ENCODE measurements around the gene DRAP1.
"Not testable (repeated sequence)": the region's sequence is repeated elsewhere in the genome, so short reads cannot be mapped to it uniquely, and the experiment has no call there.

The DRAP1 gene

GRCh38 chr11:65886826-65887722 is 32.2 kb upstream of the DRAP1 start:
- DNase-seq: no peak

DNA sequence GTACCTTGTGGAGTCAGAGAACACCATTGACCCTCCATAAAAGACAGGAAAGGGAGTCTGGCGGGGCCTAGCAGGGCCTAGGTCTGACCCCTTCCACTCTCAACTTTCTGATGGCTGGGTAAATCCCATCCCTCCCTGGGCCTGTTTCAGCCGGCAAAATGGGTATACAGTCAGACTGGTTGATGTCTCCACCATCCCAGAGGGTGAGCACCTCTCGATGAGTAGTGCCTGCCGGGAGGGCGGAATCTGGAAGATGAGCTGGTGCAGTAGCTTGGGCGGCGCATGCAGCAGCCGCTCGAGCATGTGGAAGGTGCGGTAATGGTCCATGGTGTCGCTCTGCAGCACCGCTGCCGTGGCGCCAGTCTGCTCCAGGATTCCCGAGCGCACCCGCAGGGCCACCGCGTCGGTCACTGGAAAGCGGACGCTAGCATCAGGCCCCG is 31.5 kb upstream of the DRAP1 start:
- no peak for DNase-seq

DNA sequence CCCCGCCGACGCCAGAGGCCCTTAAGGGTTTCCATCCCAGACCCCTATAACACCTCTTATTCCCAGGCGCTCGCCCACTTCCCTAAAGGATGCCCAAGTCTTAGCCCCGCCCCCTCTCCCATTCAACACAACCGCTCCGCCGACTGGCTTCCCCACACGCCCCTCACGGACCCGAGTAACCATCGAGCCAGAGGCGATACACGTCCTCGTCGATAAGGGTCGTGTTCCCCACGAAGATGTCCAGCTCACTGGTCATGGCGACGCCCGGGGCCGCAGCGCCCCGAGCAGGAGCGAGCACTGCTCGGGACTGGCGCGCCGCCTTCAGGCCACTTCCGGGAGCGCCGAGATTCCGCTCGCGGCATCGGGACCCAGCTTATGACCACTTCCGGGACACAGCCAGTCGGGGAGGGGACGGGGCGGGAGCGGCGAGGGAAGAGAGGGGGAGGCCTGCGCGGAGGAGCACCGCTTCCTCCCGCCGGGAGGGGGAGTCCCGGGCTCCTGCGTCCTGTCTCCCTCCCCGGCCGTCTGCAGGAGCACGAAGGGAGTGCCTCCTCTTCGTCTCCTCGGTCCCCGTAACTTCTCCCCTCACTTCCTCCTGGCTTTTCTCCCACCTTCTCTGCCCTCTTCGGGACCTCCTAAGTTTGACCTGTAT is 30.9 kb upstream of the DRAP1 start, which contains the start of gene FIBP:
Gene FIBP (minus strand): TSS at position 309 of the 652 bp plus-strand sequence. CDS start 53 bp downstream, at position 256.
- peak; percentile 97 for DNase-seq

DNA sequence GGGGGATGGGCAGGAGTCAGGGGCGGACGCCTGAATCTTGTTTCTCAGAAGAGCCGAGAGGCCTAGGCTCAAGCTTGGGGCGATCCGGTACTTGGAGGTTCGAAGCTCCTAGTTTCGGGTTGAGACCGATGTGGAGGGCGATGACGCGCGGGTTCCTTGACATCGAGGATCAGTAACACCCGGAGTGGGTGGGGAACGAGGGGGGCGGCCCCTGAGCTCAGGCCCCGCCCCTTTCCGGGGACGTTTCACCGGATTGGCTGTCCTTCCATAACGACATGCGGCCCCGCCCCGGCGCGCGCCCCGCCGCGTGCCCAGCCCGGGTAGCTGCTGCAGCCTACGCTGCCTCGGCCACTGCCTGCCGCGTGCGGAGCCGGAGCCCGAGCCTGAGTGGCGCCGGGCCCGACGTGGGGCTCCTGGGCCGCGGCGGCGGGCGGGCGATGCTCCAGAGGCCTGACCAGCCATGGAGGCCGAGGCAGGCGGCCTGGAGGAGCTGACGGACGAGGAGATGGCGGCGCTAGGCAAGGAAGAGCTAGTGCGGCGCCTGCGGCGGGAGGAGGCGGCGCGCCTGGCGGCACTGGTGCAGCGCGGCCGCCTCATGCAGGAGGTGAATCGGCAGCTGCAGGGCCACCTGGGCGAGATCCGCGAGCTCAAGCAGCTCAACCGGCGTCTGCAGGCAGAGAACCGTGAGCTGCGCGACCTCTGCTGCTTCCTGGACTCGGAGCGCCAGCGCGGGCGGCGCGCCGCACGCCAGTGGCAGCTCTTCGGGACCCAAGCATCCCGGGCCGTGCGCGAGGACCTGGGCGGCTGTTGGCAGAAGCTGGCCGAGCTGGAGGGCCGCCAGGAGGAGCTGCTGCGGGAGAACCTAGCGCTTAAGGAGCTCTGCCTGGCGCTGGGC is 28.7 kb upstream of the DRAP1 start, which contains the start of gene CCDC85B:
Gene CCDC85B (plus strand): TSS at position 350 of the 895 bp plus-strand sequence. CDS start 111 bp downstream, at position 461.
- DNase-seq: peak; percentile 95

DNA sequence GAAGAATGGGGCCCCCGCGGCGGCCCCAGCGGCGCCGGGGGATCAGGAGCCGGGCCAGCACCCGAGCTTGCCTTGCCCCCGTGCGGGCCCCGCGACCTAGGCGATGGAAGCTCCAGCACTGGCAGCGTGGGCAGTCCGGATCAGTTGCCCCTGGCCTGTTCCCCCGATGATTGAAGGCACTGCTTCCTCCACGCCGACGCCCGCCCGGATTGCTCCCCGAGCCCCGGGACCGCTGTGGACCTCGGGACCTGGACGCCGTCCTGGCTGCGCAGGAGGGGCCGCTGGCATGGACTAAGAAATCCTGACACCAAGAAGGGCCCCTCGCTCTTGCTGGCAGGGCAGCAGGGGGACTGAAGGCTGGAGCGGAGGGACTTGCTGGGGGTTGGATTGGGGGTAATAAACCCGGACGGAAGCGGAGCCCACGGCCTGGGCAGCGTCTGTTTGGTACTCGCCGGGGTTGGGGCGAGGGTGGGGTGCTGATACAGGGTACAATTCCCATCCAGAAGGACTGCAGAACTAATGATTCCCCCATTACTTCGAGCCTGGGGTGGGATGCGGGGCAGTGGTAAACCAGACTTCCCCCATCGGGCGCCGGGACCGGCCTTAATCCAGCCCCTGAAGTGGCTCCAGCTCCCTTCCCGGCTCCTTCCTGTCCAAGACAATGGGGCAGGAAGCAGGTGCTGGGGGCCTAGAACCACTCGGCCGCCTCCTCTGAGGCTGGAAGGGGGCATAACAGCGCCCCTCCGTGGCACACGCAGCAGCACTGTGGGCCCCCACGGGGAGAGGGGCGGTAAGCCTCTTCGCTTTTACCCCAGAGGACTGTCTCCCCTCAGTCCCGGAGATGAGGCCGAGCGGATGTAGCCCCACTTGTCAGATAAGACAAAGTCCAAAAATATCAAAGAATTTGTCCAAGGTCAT is 27.7 kb upstream of the DRAP1 start:
- no peak for DNase-seq

- not testable (repeated sequence) for DNase-seq
Observed at GRCh38 chr11:65892137-65892540, 27.1 kb upstream of the DRAP1 start.

DNA sequence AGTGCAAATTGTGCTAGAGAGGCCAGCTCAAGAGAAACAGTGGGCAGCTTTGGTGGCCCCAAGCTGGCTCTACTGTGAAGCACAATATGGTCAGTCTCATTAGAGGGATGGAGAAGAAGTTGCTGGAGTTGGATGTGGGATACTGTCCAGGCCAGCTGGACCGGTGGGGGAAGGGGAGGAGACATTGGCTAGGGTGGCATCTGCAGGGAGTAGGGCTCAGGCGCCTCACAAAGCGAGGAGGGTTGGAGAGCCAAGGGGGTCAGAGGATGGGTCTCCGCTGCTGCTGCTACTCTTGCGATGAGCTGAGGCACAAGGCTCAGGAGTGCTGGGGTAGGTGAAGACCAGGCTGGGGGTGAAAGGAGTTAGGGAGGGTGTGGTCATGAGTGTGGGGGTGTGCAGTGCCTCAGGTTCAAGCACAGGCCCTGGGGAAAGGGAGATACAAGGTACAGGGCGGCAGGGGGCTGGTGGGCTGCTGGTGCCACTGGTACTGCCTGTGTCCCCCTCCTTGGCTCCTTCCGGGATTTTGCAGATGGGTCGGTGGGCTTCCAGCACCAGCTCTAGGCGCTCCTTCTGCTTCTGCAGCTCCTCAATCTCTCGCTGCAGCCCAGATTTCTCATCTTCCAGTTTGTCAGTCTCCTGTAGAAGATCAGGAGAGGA is 26.4 kb upstream of the DRAP1 start:
- DNase-seq: no peak

DNA sequence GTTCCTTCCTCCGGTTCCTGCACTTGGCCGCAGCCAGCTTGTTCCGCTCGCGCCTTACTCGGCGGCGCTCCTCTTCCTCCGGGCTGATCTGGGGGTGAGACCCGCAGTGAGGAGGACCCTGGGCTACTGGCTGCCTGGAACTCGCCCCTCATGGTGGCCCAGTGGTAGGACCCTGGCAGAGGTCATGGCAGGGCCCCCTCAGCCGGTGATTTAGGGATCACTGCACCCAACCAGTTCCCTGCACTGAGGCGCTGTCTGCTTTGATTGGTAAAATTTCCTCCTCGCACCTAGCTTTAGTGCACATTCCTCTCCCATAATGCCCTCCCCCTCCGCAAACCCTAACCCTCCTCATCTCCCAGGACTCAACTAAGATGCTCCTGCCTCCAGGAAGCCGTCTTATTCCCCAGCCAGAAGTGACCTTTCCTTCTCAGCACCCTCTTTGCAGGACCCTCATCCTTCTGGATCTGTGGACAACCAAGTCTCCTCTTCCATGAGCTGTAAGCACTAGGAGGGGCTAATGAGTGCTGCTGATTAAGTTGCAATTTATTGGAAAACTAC is 25.1 kb upstream of the DRAP1 start:
- no peak for DNase-seq

DNA sequence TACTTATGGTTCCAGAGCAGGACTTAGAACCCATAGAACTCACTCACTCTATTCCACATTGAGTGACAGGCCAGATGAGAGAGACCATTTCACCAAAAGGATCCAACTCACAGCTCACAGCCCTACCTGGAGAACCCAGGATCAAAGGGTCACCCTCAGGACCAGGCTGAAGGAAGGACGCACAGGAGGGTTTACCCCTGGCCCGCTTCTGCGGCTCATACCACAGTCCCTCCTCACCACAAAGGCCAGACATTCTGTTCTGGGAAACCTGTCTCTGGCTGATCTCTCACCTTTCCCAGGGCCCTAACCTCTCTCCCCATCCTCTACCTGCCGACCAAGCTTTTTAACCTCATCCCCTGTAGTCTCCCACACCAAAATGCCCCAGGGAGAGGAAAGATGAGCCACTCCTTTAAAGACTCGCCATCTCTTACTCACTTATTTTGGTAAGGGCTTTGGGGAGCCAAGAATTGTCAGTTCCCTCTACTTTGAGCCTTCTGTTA is 23.7 kb upstream of the DRAP1 start:
- no peak for DNase-seq

GRCh38 chr11:65896034-65896999 is 22.9 kb upstream of the DRAP1 start:
- DNase-seq: no peak

- no peak for DNase-seq
Observed at GRCh38 chr11:65897020-65897471, 22.2 kb upstream of the DRAP1 start.

- no peak for DNase-seq
Observed at GRCh38 chr11:65898656-65899355, 20.4 kb upstream of the DRAP1 start.

DNA sequence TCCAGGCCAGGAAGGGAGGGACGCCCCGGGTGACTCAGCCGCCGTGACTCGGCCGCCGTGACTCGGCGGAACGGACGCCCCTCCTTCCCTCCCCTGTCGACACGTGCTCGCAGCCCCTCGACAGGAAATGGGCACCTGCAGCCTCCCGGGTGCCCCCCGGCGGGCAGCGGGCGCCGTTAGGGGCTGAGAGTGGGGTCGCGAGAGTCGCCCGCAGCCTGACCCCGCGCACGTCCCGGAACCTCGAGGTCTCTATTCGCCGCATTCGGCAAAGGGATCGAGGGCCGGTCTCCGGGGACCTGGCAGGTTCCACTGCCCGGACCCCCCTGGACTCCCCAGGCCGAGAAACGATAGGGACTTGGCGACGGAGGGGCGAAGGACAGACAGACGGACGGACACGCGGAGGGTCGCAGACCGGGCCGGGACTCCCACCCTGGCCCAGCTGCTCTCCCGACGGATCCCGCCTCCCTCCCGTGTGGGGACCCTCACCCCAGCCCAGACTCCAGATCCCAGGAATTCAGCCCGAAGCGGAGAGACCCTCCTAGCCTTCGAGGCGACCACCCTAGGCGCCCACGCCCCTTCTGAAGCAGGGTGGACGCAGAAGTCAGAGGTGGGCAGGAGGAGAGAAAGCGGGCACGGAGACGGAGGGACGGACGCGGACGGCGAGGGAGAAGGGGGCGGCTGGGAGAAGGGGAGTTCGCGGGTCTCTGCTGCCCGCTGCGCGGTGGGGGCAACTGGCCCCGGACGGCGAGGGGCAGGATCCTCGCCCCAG is 19.7 kb upstream of the DRAP1 start:
- DNase-seq: peak; percentile 76

DNA sequence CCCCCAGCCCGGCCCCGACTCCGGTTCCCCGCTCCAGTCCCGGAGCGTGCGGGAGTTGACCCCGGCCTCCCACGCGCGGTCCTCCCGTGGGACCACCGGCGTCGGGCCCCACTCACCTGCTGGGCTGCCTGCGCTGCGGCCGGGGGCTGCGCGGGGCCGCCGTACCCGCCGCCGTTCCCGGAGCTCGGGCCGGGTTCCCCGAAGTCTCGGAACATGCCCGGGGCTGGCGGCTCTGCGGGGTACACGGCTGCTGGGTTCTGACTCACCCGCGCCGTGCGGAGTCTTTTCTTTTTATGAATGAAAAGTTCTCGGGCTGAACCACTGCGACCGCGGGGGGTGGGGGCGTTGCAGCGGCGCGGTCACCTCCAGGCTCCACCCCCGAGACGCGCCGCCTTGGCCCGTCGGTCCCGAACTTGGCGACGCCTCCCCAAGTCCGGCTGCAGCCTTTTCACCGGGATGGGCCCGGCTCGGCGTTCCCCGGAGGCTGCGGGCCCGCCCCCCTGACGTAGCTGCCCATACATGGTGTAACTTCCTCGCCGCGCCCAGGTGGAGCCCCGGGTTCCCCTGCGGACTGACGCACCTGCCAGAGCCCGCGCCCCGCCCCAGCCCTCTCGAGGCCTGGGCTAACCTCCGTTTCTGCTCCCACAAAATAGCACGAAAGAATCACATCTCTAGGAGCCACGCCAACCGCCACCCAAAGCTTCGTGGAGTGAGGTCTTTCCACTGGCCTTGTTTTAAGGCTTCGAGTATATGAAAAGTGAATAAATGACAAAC is 18.9 kb upstream of the DRAP1 start, which contains the start of gene FOSL1:
Gene FOSL1 (minus strand): TSS at position 264 of the 774 bp plus-strand sequence. CDS start 49 bp downstream, at position 215.
- DNase-seq: peak; percentile 93

DNA sequence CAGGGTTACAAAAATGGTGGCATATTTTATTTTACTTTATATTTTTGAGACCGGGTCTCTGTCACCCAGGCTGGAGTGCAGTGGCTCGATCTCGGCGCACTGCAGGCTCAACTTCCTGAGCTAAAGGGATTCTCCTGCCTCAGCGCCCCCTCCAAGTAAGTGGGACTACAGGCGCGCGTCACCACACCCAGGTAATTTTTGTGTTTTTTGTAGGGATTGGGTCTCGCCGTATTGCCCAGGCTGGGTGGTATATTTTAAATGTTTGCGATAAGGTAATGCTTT is 18.4 kb upstream of the DRAP1 start:
- no peak for DNase-seq

DNA sequence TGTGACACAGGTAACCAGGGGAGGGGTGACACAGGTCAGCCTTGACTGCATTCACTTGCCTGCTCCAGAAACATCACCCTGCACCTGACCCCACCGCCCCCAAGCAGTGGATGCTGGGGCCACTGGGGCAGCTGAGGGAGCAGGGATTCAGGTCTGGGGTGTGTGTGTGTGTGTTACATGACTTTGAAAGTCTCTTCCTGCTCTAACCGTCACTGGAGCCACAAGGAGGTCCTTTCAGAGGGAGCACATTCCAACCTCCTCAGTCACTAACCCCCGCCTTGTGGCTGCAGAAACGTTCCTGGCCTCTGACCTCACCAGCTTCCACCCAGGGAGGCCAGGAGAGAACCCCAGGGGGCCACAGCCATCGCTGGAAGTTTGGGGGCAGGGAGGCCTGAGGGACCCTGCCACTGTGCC is 16.2 kb upstream of the DRAP1 start:
- peak; percentile 89 for DNase-seq

- no peak for DNase-seq
Observed at GRCh38 chr11:65903715-65904114, 15.5 kb upstream of the DRAP1 start.
